DOHH2 (cell line): ENCODE results near the gene DIP2B.
"Not testable (repeated sequence)": the region's sequence is repeated elsewhere in the genome, so short reads cannot be mapped to it uniquely, and the experiment has no call there.

Experiments used
- H3F3A ChIP-seq: fragments of 200-600 bp; sonication (generic), shearing (Covaris generic); 2 replicates; pipeline ENCODE4 v1.6.0; 2016; ENCODE audit warnings: antibody characterized with exemption, mild to moderate bottlenecking; ENCODE audit not compliant: control insufficient read depth, insufficient read depth
- H3K27ac ChIP-seq: fragments of 200-600 bp; sonication (generic); 2 replicates; pipeline ENCODE4 v1.5.1; 2014; ENCODE audit warnings: low read depth, mild to moderate bottlenecking, low read length, moderate library complexity
- H3K27me3 ChIP-seq: fragments of 200-600 bp; sonication (generic); 2 replicates; pipeline ENCODE4 v1.6.1; 2014; ENCODE audit warnings: mild to moderate bottlenecking, low read length, mixed read lengths; ENCODE audit not compliant: control insufficient read depth
- H3K36me3 ChIP-seq: fragments of 200-600 bp; sonication (generic); 2 replicates; pipeline ENCODE4 v1.6.1; 2014; ENCODE audit warnings: mild to moderate bottlenecking, low read length, moderate library complexity, mixed read lengths; ENCODE audit not compliant: control insufficient read depth
- H3K4me1 ChIP-seq: fragments of 200-600 bp; sonication (generic); 2 replicates; pipeline ENCODE4 v1.6.1; 2014; ENCODE audit warnings: mild to moderate bottlenecking, low read length, mixed read lengths; ENCODE audit not compliant: control insufficient read depth
- H3K4me2 ChIP-seq: fragments of 200-600 bp; sonication (generic); 2 replicates; pipeline ENCODE4 v1.6.0; 2014; ENCODE audit warnings: mild to moderate bottlenecking, low read length, moderate library complexity
- H3K4me3 ChIP-seq: fragments of 200-600 bp; sonication (generic); 2 replicates; pipeline ENCODE4 v1.5.1; 2014; ENCODE audit warnings: mild to moderate bottlenecking, low read length, mixed read lengths
- H3K79me2 ChIP-seq: fragments of 200-600 bp; sonication (generic); 2 replicates; pipeline ENCODE4 v1.6.1; 2014; ENCODE audit warnings: mild to moderate bottlenecking, low read length, mixed read lengths; ENCODE audit not compliant: control insufficient read depth
- H3K9me2 ChIP-seq: fragments of 200-600 bp; sonication (generic); replicated peaks from 2 replicates; pipeline ENCODE4 v1.6.1; 2014; ENCODE audit warnings: mild to moderate bottlenecking, low read length, mixed read lengths; ENCODE audit not compliant: control insufficient read depth
- H3K9me3 ChIP-seq: fragments of 200-600 bp; sonication (generic); 2 replicates; pipeline ENCODE4 v1.6.1; 2014; ENCODE audit warnings: antibody characterized with exemption, low read length, mixed read lengths; ENCODE audit not compliant: control insufficient read depth, insufficient read depth
- H4K20me1 ChIP-seq: fragments of 200-600 bp; sonication (generic); 2 replicates; pipeline ENCODE4 v1.6.0; 2014; ENCODE audit warnings: low read depth, mild to moderate bottlenecking, antibody characterized with exemption, low read length, moderate library complexity; ENCODE audit not compliant: control insufficient read depth, insufficient read depth
- EZH2phosphoT487 ChIP-seq: fragments of 200-600 bp; sonication (generic); IDR thresholded peaks from 2 replicates; pipeline ENCODE4 v1.6.1; 2017; ENCODE audit warnings: borderline replicate concordance, mild to moderate bottlenecking, antibody characterized with exemption, low read length, moderate library complexity, mixed read lengths
- TF ChIP-seq, protein P1 (sequence below): fragments of 200-600 bp; sonication (generic); IDR thresholded peaks from one replicate; pipeline ENCODE4 v1.5.1; 2014; ENCODE audit warnings: antibody characterized with exemption, mild to moderate bottlenecking, low read depth, low read length; ENCODE audit not compliant: poor library complexity, severe bottlenecking

DIP2B gene

DNA sequence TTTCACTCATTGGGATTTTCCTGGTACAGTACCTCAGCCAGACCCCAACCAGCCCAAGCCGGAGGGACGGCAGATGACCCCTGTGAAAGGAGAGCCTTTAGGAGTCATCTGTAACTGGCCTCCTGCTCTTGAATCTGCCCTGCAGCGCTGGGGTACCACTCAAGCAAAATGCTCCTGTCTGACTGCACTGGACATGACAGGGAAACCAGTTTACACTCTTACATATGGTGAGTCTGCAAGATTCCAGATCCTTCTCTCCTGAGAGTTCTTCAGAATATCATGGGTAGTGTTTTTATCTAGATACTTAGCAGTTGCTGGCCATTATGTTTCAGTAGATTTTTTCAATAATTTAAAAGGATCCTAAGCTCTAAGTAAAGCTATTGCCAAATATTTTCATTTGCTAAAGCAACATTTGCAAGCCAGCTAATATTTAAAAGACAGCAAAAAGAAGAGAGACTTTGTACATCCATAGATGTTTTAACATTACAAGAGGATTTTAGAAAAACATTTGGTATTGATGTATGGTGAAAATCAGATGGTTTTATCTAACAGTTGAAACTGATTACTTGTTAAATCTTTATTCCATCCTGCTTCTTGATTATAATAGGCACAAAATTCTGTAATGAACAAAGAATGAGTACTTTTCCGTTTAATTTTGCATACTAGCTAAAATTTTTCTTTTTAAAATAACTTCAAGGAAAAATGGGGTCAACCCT is 174.0 kb downstream of the DIP2B start:
- Histone ChIP-seq H3K27me3 (no peaks in the 10 kb centered on the region), H3K9me2 (no peaks in the 10 kb centered on the region), H3K4me2 (no peak overlapping the region), H3K27ac (no peak overlapping the region), H3K79me2 (no peaks in the 10 kb centered on the region), H3K36me3 (peaks cover 4% of the 10 kb centered on the region; the same call in 1 of the 2 replicates), H3K9me3 (no peaks in the 10 kb centered on the region), H3K4me1 (no peaks in the 10 kb centered on the region), H3F3A (no peaks in the 10 kb centered on the region; the same call in 1 of the 2 replicates), H4K20me1 (no peaks in the 10 kb centered on the region), H3K4me3 (no peak overlapping the region)
- TF ChIP-seq EZH2phosphoT487, result no peak
- TF ChIP-seq, protein P1, sequence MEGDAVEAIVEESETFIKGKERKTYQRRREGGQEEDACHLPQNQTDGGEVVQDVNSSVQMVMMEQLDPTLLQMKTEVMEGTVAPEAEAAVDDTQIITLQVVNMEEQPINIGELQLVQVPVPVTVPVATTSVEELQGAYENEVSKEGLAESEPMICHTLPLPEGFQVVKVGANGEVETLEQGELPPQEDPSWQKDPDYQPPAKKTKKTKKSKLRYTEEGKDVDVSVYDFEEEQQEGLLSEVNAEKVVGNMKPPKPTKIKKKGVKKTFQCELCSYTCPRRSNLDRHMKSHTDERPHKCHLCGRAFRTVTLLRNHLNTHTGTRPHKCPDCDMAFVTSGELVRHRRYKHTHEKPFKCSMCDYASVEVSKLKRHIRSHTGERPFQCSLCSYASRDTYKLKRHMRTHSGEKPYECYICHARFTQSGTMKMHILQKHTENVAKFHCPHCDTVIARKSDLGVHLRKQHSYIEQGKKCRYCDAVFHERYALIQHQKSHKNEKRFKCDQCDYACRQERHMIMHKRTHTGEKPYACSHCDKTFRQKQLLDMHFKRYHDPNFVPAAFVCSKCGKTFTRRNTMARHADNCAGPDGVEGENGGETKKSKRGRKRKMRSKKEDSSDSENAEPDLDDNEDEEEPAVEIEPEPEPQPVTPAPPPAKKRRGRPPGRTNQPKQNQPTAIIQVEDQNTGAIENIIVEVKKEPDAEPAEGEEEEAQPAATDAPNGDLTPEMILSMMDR, result no peak

DNA sequence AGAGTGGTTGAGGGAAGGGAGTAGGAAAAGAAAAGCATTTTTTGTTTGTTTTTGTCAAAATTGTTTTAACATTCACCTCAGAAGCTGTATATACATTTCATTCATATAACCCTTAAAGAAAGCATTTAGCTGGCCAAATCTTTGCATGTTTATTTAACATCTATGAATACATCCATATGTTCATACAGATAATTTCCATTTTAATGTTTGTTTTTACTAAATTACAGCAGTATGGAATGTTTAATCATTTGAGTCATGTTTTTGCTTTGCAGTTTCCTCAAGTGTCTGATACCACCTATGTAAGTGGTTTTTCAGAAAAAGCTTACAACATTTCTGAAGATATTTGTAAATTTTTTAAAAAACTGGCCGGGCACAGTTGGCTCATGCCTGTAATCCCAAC is 174.8 kb downstream of the DIP2B start:
- Histone ChIP-seq H3K4me1 (no peaks in the 10 kb centered on the region), H3K27ac (no peak overlapping the region), H3K36me3 (peaks cover 4% of the 10 kb centered on the region; the same call in 1 of the 2 replicates)

DNA sequence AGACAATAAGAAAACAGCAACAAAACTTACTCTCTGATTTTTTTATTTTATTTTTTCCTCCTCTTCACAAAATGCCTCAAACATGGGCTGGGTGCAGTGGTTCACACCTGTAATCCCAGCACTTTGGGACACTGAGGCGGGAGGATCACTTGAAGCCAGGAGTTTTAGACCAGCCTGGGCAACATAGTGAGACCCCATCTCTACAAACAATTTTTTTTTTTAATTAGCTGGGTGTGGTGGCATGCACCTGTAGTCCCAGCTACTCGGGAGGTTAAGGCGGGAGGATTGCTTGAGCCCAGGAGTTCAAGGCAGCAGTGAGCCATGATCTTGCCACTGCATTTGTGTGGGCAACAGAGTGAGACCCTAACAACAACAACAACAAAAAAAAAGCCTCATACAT is 176.3 kb downstream of the DIP2B start:
- H3K9me2 ChIP-seq, H3K79me2 ChIP-seq, H3K27me3 ChIP-seq, H3K9me3 ChIP-seq, H3K4me2 ChIP-seq, H3K36me3 ChIP-seq, H3K27ac ChIP-seq, H3K4me3 ChIP-seq, H3K4me1 ChIP-seq, H4K20me1 ChIP-seq, H3F3A ChIP-seq: not testable (repeated sequence)

More for the DNA sequence above, 174.8 kb downstream of the DIP2B start:
- no peaks in the 10 kb centered on the region for H3K9me3 ChIP-seq
- H3F3A ChIP-seq, result no peaks in the 10 kb centered on the region; the same call in 1 of the 2 replicates
- TF ChIP-seq EZH2phosphoT487, result no peak
- TF ChIP-seq, protein P1, result no peak
- H3K27me3 ChIP-seq, result no peaks in the 10 kb centered on the region
- H3K4me2 ChIP-seq, result no peak overlapping the region
- no peaks in the 10 kb centered on the region for H3K9me2 ChIP-seq
- H3K4me3 ChIP-seq, result no peak overlapping the region
- no peaks in the 10 kb centered on the region for H4K20me1 ChIP-seq
- H3K79me2 ChIP-seq, result no peaks in the 10 kb centered on the region

DNA sequence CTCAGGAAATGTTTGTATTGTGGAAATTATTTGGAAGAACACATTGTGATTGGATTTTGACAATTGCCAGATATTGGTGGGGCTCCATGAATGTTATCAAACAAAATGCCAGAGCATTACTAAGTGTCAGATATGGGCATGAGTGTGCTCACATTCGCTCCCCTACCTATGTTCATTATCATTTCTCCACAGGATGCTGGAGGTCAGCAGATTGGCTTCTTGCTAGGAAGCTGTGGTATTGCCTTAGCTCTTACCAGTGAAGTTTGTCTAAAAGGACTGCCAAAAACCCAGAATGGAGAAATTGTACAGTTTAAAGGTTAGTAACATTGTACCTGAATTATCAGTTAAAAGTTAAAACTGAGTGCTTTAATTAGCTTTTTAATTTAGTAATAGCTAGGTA is 180.9 kb downstream of the DIP2B start:
- H3K27me3 ChIP-seq, result no peaks in the 10 kb centered on the region
- H3K27ac ChIP-seq, result no peak overlapping the region
- H3K36me3 ChIP-seq, result peaks cover 11% of the 10 kb centered on the region
- H3K4me1 ChIP-seq, result no peaks in the 10 kb centered on the region
- H3K9me2 ChIP-seq, result no peaks in the 10 kb centered on the region
- H3K79me2 ChIP-seq, result no peaks in the 10 kb centered on the region
- H3K9me3 ChIP-seq, result no peaks in the 10 kb centered on the region
- H3F3A ChIP-seq, result no peaks in the 10 kb centered on the region
- no peak overlapping the region for H3K4me3 ChIP-seq
- TF ChIP-seq EZH2phosphoT487, result no peak
- TF ChIP-seq, protein P1, result no peak
- no peak overlapping the region for H3K4me2 ChIP-seq
- no peaks in the 10 kb centered on the region for H4K20me1 ChIP-seq
